Measurements from ENCODE around the gene PER2. TPM values are rescaled to one million over a fixed set of nuclear protein-coding genes. Genes with fewer than 3 reads are reported as not detected.

The PER2 gene
- total and polyA plus RNA-seq, 9 of the 15 experiments (the other 6 are each of a cell fraction or from before 2014, with no cell fraction given), result 1.1 to 10.3 (median 2.9) TPM

- TF ChIP-seq ZBTB11 (CRISPR knock-in tag; IDR thresholded peaks at IDR 0.05), result peak in 1 of 3 experiments; percentile 49; a peak in 1 of 6 replicates
- peak; percentile 68; the same call in 1 of the 2 replicates for TF ChIP-seq POLR2A (conservative IDR thresholded peaks at IDR 0.05)
- TF ChIP-seq FOS (IDR thresholded peaks at IDR 0.05; ENCODE audit: extremely low read depth, insufficient read length), result peak; percentile 47
- TF ChIP-seq FIP1L1 (IDR thresholded peaks at IDR 0.05; ENCODE audit: low read depth, low read length, poor library complexity, severe bottlenecking), result peak; percentile 67
- TF ChIP-seq SIN3B (IDR thresholded peaks at IDR 0.05; ENCODE audit: low read depth), result 0 out of 2 replicates have a peak, but pooled peaks have one; percentile 12
- no peak for TF ChIP-seq LEF1 (IDR thresholded peaks at IDR 0.05)
- TF ChIP-seq, protein P1, sequence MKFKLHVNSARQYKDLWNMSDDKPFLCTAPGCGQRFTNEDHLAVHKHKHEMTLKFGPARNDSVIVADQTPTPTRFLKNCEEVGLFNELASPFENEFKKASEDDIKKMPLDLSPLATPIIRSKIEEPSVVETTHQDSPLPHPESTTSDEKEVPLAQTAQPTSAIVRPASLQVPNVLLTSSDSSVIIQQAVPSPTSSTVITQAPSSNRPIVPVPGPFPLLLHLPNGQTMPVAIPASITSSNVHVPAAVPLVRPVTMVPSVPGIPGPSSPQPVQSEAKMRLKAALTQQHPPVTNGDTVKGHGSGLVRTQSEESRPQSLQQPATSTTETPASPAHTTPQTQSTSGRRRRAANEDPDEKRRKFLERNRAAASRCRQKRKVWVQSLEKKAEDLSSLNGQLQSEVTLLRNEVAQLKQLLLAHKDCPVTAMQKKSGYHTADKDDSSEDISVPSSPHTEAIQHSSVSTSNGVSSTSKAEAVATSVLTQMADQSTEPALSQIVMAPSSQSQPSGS (CRISPR knock-in tag; IDR thresholded peaks at IDR 0.05), result no peak
- 0 out of 2 replicates have a peak, but pooled peaks have one; percentile 32 for TF ChIP-seq RB1 (IDR thresholded peaks at IDR 0.05; ENCODE audit: low read depth)
- peak in 1 of 2 experiments; percentile 99; a peak in 2 of 4 replicates for TF ChIP-seq NONO (IDR thresholded peaks at IDR 0.05; ENCODE audit: low read depth in 2 of 2, low read length in 1 of 2)
- peak in 1 of 2 experiments; percentile 47; a peak in 2 of 4 replicates for TF ChIP-seq NRF1 (conservative IDR thresholded peaks at IDR 0.05 in 1 of 2, IDR thresholded peaks at IDR 0.05 in 1 of 2)
- TF ChIP-seq MAFK (IDR thresholded peaks at IDR 0.05; ENCODE audit: low read length), result no peak
- TF ChIP-seq THRAP3 (IDR thresholded peaks at IDR 0.05; ENCODE audit: borderline replicate concordance), result no peak
- no peak for TF ChIP-seq ATF1 (CRISPR knock-in tag; IDR thresholded peaks at IDR 0.05)
- no peak for TF ChIP-seq ATF1 (tag; IDR thresholded peaks at IDR 0.05)
- TF ChIP-seq COPS2 (conservative IDR thresholded peaks at IDR 0.05), result no peak
- peak; percentile 17 for TF ChIP-seq SP2 (IDR thresholded peaks at IDR 0.05; ENCODE audit: extremely low read depth, low read depth, low read length, poor library complexity, severe bottlenecking)
- TF ChIP-seq, protein P2, sequence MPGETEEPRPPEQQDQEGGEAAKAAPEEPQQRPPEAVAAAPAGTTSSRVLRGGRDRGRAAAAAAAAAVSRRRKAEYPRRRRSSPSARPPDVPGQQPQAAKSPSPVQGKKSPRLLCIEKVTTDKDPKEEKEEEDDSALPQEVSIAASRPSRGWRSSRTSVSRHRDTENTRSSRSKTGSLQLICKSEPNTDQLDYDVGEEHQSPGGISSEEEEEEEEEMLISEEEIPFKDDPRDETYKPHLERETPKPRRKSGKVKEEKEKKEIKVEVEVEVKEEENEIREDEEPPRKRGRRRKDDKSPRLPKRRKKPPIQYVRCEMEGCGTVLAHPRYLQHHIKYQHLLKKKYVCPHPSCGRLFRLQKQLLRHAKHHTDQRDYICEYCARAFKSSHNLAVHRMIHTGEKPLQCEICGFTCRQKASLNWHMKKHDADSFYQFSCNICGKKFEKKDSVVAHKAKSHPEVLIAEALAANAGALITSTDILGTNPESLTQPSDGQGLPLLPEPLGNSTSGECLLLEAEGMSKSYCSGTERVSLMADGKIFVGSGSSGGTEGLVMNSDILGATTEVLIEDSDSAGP (CRISPR knock-in tag; IDR thresholded peaks at IDR 0.05), result no peak
- TF ChIP-seq ZNF24 (IDR thresholded peaks at IDR 0.05), result peak; percentile 99
- no peak for TF ChIP-seq SNRNP70 (optimal IDR thresholded peaks at IDR 0.05; ENCODE audit: low read depth, low read length)
- TF ChIP-seq RBBP5 (IDR thresholded peaks at IDR 0.05; ENCODE audit: borderline replicate concordance, insufficient read depth, low read length, poor library complexity, severe bottlenecking), result peak; percentile 26
- TF ChIP-seq TAF1 (IDR thresholded peaks at IDR 0.05; ENCODE audit: control insufficient read depth, extremely low read depth, insufficient read depth, low read length, severe bottlenecking), result peak; percentile 71
Measured at GRCh38 chr2:238239863-238240756, 48.3 kb downstream of the PER2 start, which contains the start of gene HES6 (continued).

Data from K562 (cell line).